ENCODE results near the gene RAD50.
"Not testable (repeated sequence)": the region's sequence is repeated elsewhere in the genome, so short reads cannot be mapped to it uniquely, and the experiment has no call there.

RAD50 gene

GRCh38 chr5:132556763-132557477 is at the start of gene RAD50:
Gene RAD50 (plus strand): TSS chr5:132556977. CDS start chr5:132557325, 348 bp downstream.
- DNase-seq, result peak; percentile 88

GRCh38 chr5:132510076-132510475 is 46.7 kb upstream of the RAD50 start:
- DNase-seq, result peak; percentile 91

- not testable (repeated sequence) for DNase-seq
These were observed 43.0 kb upstream of the RAD50 start for GRCh38 chr5:132513618-132514336.

GRCh38 chr5:132522067-132522466 is 34.7 kb upstream of the RAD50 start:
- not testable (repeated sequence) for DNase-seq

GRCh38 chr5:132524877-132525276 is 31.9 kb upstream of the RAD50 start:
- not testable (repeated sequence) for DNase-seq

- no peak for DNase-seq
These were observed 31.5 kb upstream of the RAD50 start for GRCh38 chr5:132525299-132525724.

- peak; percentile 40 for DNase-seq
These were observed 30.3 kb upstream of the RAD50 start for GRCh38 chr5:132526290-132526973.

- no peak for DNase-seq
These were observed 29.7 kb upstream of the RAD50 start for GRCh38 chr5:132526974-132527564.

GRCh38 chr5:132528021-132528420 is 28.8 kb upstream of the RAD50 start:
- DNase-seq, result no peak

GRCh38 chr5:132528866-132529634 is 27.7 kb upstream of the RAD50 start:
- DNase-seq, result no peak

GRCh38 chr5:132530946-132531345 is 25.8 kb upstream of the RAD50 start:
- DNase-seq, result no peak

- no peak for DNase-seq
These were observed 17.1 kb upstream of the RAD50 start for GRCh38 chr5:132539716-132540115.

- no peak for DNase-seq
These were observed 16.6 kb upstream of the RAD50 start for GRCh38 chr5:132540149-132540548.

- no peak for DNase-seq
These were observed 16.0 kb upstream of the RAD50 start for GRCh38 chr5:132540764-132541163.

GRCh38 chr5:132543472-132544201 is 13.1 kb upstream of the RAD50 start, which contains the start of gene IL5:
Gene IL5 (minus strand): TSS chr5:132543522. CDS start chr5:132543478, 44 bp downstream.
- no peak for DNase-seq

- DNase-seq, result no peak
These were observed 10.7 kb upstream of the RAD50 start for GRCh38 chr5:132546108-132546507.

GRCh38 chr5:132547269-132547668 is 9.5 kb upstream of the RAD50 start:
- no peak for DNase-seq

GRCh38 chr5:132548834-132549233 is 7.9 kb upstream of the RAD50 start:
- not testable (repeated sequence) for DNase-seq

- DNase-seq, result no peak
These were observed 7.2 kb upstream of the RAD50 start for GRCh38 chr5:132549576-132549975.

- no peak for DNase-seq
These were observed 519 bp upstream of the RAD50 start for GRCh38 chr5:132556153-132556762.
